ENCODE measurements around the gene JMJD1C.

The JMJD1C gene

GRCh38 chr10:63480237-63480636, 14.5 kb upstream of the JMJD1C start:
- DNase-seq: no peak

DNA sequence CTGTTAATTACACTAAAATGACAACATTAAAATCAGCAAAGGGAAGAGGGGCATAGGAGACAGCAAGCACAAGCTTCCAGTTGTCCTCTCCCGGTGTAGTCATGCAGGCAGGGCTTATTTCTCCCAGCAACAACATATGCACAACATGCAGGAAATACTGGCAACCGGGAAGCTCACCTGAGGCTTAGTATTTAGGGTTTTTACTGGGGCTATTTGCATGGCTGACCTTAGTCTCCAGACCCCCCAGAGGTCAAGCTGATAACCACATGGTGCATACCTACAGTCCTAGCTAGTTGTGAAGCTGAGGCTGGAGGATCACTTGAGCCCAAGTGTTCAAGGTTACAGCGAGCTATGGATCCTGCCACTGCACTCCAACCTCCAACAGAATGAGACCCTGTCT, 12.8 kb upstream of the JMJD1C start:
- DNase-seq: no peak

- DNase-seq: no peak
These were observed 12.2 kb upstream of the JMJD1C start for GRCh38 chr10:63477927-63478326.

- DNase-seq: no peak
These were observed 8.7 kb upstream of the JMJD1C start for GRCh38 chr10:63474488-63474887.

DNA sequence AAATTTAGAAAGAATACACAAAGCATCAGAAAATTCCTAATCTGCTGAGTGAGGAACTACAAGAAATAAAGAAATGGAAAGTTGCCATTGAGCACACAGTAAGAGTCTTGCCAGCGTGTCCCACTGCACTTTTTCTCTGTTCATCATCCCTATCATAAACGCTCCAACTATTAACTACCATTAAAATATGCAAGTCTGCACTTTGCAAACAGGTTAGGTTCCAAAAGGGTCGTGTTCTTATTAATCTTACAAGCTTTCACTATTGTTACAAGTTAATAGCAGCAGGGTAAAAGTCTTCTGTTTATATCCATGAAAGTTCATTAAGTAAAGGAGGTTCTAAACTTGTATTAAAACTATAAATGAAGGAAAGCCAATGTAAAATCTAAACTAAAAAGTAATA, 5.2 kb upstream of the JMJD1C start:
- DNase-seq: no peak

GRCh38 chr10:63468947-63469346, 3.2 kb upstream of the JMJD1C start:
- no peak for DNase-seq

DNA sequence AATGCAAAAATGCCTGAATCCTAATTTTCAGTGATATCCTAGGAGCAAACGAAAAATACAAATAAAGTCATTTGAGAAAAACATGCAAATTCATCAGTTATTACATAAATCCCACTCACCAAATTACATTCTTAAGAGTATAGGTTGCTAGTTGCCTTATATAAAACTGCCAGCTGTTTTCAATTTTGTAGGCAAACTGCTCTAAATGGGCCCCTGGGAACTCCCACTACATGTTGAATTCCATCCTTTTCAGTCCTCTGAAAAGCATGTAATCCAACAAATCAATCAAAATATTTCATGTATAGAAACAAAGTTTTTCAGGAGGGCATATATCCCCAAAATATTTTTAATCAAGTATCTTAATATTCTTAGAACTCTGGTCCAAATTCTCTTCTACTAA, 2.1 kb upstream of the JMJD1C start:
- DNase-seq: no peak

GRCh38 chr10:63466144-63466935, 563 bp upstream of the JMJD1C start:
- DNase-seq: peak; percentile 65

- no peak for DNase-seq
These were observed 1.1 kb downstream of the JMJD1C start for GRCh38 chr10:63464402-63465292.

DNA sequence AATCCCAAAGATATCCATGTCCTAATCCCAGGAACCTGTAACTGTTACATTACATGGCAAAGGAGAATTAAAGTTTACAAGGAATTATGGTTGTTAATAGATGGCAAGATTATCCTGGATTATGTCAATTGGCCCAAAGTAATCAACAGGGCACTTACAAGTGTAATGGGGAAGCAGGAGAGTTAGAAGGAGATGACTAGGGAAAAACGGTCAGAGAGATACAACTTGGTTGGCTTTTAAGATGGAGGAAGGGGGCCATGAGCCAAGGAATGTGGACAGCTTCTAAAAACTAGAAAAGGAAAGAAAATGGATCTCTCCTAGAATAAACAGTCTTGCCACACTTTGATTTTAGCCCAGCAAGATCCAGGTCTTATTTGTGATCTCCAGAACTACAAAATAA, 3.3 kb downstream of the JMJD1C start:
- DNase-seq: peak; percentile 70

- DNase-seq: no peak
These were observed 7.6 kb downstream of the JMJD1C start for GRCh38 chr10:63458177-63458576.

GRCh38 chr10:63457594-63457993, 8.2 kb downstream of the JMJD1C start:
- no peak for DNase-seq

GRCh38 chr10:63456437-63457210, 9.2 kb downstream of the JMJD1C start:
- no peak for DNase-seq

GRCh38 chr10:63455507-63455906, 10.3 kb downstream of the JMJD1C start:
- no peak for DNase-seq

- no peak for DNase-seq
These were observed 11.1 kb downstream of the JMJD1C start for GRCh38 chr10:63454631-63455030.

- no peak for DNase-seq
These were observed 13.3 kb downstream of the JMJD1C start for GRCh38 chr10:63452524-63452923.

DNA sequence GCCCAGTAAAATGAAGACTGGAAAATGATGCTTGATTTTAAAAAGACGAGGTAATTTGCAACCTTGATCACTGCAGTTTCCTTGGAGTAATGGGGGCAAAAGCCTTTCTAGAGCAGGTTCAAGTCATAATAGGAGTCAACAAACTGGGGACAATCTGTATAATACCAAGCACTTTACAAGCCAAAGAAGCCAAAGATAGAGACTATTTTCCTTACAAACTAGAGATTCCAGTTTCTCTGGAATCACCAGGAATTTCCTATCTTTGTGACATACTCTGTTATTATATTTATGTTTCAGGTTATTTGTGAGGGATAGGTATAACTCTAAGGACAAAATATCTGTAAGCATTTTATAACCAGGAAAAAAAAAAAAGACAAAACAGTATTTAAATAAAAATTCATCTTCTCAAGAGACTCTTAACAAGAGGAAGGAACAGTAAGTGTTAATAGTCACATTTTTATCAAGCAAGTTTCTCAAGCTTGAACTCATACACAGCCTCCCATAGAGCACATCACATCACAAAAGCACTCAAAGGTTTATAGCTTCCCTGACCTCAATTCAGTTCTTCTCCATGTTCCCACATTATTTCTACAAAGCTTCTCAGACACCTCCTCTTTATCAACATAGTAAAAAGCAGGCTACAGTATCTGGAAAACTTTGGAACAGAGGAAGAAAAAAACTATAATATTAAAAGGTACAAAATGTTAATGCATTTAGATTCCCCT, 18.9 kb downstream of the JMJD1C start:
- no peak for DNase-seq

DNA sequence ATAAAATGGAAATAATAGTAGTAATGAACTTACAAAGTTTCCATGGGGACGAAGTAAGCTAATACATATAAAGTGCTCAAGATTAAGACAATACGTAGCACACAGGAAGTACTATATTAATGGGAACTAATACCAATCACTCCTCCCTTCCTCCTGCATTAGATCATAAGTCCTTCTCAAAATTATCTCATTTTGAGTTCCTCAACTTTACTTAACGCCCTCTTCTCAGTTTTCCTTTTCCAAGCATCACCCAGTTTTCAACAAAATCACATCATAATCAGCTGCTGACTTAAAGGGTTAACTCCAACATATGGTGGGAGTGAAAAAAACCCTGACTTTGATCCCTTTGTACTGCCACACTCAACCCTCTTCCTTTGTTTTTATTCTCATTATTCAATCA, 24.4 kb downstream of the JMJD1C start:
- DNase-seq: no peak

DNA sequence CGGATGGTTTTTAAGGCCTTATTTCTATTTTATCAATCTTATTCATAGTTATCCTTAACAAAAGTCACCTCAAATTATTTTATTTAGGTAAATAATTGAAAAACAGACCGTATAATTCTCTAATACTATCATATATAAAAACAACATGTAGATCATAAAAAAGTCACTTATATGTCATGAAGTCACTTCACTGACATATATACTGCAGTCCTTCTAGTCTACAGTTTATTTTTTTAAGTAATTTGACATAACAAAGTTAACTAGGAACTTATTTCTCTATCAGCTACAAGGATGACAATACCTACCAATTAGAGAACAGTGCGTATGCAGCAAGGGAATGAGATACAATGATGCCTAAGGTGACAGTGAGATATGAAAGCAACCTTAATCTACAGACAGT, 26.2 kb downstream of the JMJD1C start:
- DNase-seq: no peak

GRCh38 chr10:63438506-63439498, 27.0 kb downstream of the JMJD1C start:
- no peak for DNase-seq

Data from NCI-H82 (cell line).